Brain microvascular endothelial cell (primary cell): Measurements from ENCODE around the gene IMMP2L.

Experiments used
- DNase-seq: peaks from one replicate; pipeline ENCODE4 v3.0.0-alpha.2; 2020
- H3K27ac ChIP-seq: fragments of 250-450 bp; sonication (Bioruptor Pico); 2 replicates; pipeline ENCODE4 v1.5.1; 2020; ENCODE audit warnings: mild to moderate bottlenecking, moderate library complexity
- H3K27me3 ChIP-seq: fragments of 250-450 bp; sonication (Bioruptor Pico); replicated peaks from 2 replicates; pipeline ENCODE4 v1.5.1; 2020; ENCODE audit warnings: mild to moderate bottlenecking
- H3K36me3 ChIP-seq: fragments of 250-450 bp; sonication (Bioruptor Pico); replicated peaks from 2 replicates; pipeline ENCODE4 v1.5.1; 2020; ENCODE audit warnings: mild to moderate bottlenecking
- H3K4me3 ChIP-seq: 2 replicates; pipeline ENCODE4 v1.5.1; 2011; ENCODE audit warnings: low read depth, mild to moderate bottlenecking, control low read depth, low read length, moderate library complexity
- in situ Hi-C: cut with HindIII; loops from 2 replicates; pipeline ENCODE4 v1.10.0; 2017; ENCODE audit warnings: low sequenced_read_pairs, low pct_ligation_motif_present
- TF ChIP-seq, protein P1 (sequence below): IDR thresholded peaks from 2 replicates; pipeline ENCODE4 v1.5.1; 2011; ENCODE audit warnings: low read depth, mild to moderate bottlenecking, moderate library complexity, low read length, control low read depth, inconsistent platforms; ENCODE audit errors: missing control alignments

IMMP2L gene

DNA sequence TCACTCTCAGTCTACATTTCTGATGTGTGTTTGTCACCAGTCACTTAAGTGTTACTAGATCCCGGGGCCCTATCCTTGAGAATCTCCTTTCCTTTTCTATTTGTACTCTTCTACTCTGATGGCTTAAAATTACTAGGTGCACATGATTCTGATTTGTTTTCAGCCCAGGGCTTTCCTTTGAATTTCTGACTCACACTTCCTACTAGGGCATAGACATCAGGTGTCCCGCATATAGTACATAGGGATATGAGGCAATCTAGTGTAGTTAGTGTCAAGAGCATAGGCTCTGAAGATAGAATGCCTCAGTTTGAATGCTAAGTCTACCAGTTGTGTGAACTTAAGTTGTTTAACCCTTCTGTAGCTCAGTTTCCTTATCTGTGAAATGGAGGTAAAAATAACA, 520.7 kb downstream of the IMMP2L start:
- in situ Hi-C loops = no loop called here
- DNase-seq = no peak

DNA sequence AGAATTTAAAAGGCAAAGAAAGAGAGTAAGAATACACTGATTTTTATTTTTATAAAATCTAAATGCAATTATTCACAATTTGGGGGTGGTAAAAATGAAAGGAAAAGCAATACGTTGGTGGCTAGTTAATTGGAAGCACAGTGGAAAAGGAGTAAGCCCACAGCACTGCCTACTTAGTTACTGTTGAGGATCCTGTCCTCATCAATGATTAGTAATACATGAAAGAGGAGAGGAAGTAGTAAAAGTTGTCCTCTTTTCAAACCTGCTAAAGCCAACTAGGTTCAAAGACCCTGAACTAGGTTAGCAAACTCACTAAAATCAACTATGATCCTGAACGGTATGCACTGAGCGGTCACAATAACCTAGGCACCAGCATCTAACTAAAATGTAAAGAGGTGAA, 524.1 kb downstream of the IMMP2L start:
- no peaks in the 10 kb centered on the region for H3K36me3 ChIP-seq
- DNase-seq = no peak
- TF ChIP-seq, protein P1, sequence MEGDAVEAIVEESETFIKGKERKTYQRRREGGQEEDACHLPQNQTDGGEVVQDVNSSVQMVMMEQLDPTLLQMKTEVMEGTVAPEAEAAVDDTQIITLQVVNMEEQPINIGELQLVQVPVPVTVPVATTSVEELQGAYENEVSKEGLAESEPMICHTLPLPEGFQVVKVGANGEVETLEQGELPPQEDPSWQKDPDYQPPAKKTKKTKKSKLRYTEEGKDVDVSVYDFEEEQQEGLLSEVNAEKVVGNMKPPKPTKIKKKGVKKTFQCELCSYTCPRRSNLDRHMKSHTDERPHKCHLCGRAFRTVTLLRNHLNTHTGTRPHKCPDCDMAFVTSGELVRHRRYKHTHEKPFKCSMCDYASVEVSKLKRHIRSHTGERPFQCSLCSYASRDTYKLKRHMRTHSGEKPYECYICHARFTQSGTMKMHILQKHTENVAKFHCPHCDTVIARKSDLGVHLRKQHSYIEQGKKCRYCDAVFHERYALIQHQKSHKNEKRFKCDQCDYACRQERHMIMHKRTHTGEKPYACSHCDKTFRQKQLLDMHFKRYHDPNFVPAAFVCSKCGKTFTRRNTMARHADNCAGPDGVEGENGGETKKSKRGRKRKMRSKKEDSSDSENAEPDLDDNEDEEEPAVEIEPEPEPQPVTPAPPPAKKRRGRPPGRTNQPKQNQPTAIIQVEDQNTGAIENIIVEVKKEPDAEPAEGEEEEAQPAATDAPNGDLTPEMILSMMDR = no peak
- H3K27me3 ChIP-seq = no peaks in the 10 kb centered on the region
- no peak overlapping the region for H3K4me3 ChIP-seq
- no peak overlapping the region for H3K27ac ChIP-seq
- in situ Hi-C loops = no loop called here

More for the DNA sequence above, 520.7 kb downstream of the IMMP2L start:
- no peak overlapping the region for H3K4me3 ChIP-seq
- H3K36me3 ChIP-seq = no peaks in the 10 kb centered on the region
- H3K27me3 ChIP-seq = no peaks in the 10 kb centered on the region
- TF ChIP-seq, protein P1 = no peak
- H3K27ac ChIP-seq = no peak overlapping the region

DNA sequence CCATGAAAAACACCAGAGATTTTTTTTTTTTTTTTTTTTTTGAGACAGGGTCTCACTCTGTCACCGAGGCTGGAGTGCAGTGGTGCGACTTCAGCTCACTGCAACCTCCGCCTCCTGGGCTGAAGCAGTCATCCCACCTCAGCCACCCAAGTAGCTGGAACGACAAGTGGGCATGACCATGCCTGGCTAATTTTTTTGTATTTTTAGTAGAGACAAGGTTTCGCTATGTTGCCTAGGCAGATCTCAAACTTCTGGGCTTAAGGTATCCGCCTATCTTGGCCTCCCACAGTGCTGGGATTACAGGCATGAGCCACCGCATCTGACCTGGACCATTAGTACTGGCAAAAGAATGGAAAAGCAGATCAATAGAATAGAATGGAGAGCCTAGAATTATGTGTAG, 530.4 kb downstream of the IMMP2L start:
- TF ChIP-seq, protein P1 = no peak
- H3K27me3 ChIP-seq = no peaks in the 10 kb centered on the region
- in situ Hi-C loops = no loop called here
- H3K27ac ChIP-seq = no peak overlapping the region
- H3K4me3 ChIP-seq = no peak overlapping the region
- no peak for DNase-seq
- H3K36me3 ChIP-seq = no peaks in the 10 kb centered on the region

DNA sequence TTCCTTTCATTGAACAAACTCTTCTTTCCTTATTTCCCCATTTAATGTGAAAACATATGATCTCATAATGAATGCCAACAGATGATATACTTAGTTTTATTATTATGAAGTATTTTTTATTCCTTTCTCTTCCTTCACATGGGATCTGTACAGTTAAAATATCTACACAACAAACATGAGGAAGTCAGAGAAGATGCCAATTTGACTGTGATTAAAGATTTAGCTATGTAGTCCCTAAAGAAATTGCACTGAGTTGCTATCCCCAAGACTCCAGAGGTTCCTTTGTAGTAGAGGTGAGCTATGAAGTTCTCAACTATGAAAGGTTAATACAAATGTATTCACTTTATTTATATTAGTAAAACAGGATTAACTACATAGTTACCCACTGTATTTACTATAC, 532.0 kb downstream of the IMMP2L start:
- in situ Hi-C loops = no loop called here
- no peaks in the 10 kb centered on the region for H3K36me3 ChIP-seq
- H3K27me3 ChIP-seq = no peaks in the 10 kb centered on the region
- no peak for DNase-seq
- TF ChIP-seq, protein P1 = no peak
- no peak overlapping the region for H3K4me3 ChIP-seq
- no peak overlapping the region for H3K27ac ChIP-seq

DNA sequence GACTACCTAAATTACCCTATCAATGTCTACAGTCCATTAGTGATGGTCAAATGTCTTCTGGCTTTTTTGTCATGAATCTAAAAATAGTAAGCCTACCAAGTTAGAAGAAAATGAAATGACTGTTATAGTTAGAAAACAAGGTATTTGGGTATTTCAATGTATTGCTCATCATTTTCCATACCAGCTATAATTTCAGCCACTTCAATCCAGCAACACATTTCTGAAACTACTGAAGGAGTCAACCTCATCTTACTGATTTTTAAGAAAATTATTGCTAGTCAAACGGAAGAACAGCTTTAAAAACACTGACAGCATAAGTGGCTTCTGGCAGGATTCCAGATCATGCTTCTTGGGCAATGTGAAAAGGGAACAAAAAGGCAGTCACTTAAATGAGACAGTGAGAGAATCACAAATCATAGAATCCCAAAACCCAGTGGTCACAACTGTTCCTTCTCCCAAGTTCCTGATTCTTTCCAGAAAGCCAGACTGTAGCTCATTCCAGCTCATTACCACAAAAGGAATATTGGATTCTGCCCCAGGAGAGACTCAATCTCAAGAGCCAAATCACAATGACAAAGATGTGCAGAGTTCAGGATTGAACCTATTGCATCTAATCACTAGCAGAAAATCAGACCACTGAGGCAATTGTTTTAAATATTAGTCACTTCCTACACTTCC, 532.6 kb downstream of the IMMP2L start:
- DNase-seq = peak; percentile 39
- in situ Hi-C loops = no loop called here

More for the DNA sequence above, 532.6 kb downstream of the IMMP2L start:
- Histone ChIP-seq H3K4me3 (no peak overlapping the region), H3K27me3 (no peaks in the 10 kb centered on the region), H3K36me3 (no peaks in the 10 kb centered on the region), H3K27ac (peak overlapping the region; percentile 42)
- TF ChIP-seq, protein P1 = no peak
